Breast epithelium (tissue), 3 donors: Measurements from ENCODE around the gene UST.

Experiments
- CTCF ChIP-seq, 3 donors: fragments of 450-650 bp; IDR thresholded peaks; one replicate each; pipeline ENCODE4 v1.5.1; 2016 to 2017; ENCODE audit warnings: antibody characterized with exemption in 3 of 3, mild to moderate bottlenecking in 3 of 3, moderate library complexity in 3 of 3
- POLR2A ChIP-seq: fragments of 450-650 bp; IDR thresholded peaks from one replicate; pipeline ENCODE4 v1.6.1; 2016; ENCODE audit warnings: antibody characterized with exemption, mild to moderate bottlenecking, moderate library complexity

- TF ChIP-seq CTCF (IDR thresholded peaks at IDR 0.05), result no peak
- TF ChIP-seq POLR2A, result no peak
Measured at GRCh38 chr6:148757944-148758480, 11.2 kb downstream of the UST start.
